Measurements from ENCODE around the gene INF2. TPM values are rescaled to one million over a fixed set of nuclear protein-coding genes. Genes with fewer than 3 reads are reported as not detected.
"Not testable (repeated sequence)": the region's sequence is repeated elsewhere in the genome, so short reads cannot be mapped to it uniquely, and the experiment has no call there.

INF2 gene
- polyA plus RNA-seq, 4 donors: 44.6 to 69.0 (median 49.9) TPM

GRCh38 chr14:104717137-104717536 lies 27.7 kb downstream of the INF2 start:
- no peak for DNase-seq (ENCODE audit: low read depth in 4 of 4, low spot score in 3 of 4)

- no peak for DNase-seq (ENCODE audit: low read depth in 4 of 4, low spot score in 3 of 4)
Observed at GRCh38 chr14:104717646-104718045, 28.2 kb downstream of the INF2 start.

- no peak for DNase-seq (ENCODE audit: low read depth in 4 of 4, low spot score in 3 of 4)
Observed at GRCh38 chr14:104718147-104718546, 28.7 kb downstream of the INF2 start.

DNA sequence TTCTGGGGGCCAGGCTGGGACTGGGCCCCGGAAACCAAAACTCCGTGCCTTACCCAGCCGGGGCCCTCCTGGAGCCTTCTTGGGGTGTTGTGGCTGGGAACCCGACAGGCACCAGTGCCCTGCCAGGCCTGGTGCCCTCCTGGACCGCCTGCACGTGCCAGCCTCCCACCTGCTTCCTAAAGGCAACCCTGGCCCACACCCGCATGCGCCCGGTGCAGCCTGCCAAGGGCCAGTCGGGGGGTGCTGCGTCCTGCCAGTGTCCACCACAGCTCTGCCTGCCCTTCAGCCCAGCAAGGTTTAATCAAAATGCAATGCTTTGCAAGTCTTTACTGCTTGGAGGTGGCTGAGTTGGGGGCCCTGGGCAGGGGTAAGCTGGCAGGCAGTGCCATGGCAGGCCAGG lies 29.5 kb downstream of the INF2 start:
- DNase-seq (ENCODE audit: low read depth in 4 of 4, low spot score in 3 of 4): no peak

DNA sequence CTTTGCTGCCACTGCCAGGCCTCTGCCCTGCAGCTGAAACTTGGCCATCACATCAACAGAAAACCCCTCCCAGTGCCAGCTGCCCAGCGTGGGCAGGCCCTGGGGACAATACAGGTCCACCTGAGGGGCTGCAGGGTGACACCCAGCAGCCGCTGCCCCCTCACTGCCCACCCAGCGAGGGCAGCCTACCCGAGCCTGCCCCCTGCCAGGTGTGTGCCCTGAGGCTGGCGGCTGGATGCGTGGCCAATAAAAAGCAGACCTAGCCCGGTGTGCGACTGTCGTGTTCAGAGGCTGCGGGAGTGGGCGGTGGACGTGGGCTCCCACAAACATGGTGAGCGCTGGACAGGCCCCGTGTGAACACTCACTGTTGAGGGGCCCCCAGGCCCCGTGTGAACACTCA lies 29.9 kb downstream of the INF2 start:
- DNase-seq (ENCODE audit: low read depth in 4 of 4, low spot score in 3 of 4): no peak

DNA sequence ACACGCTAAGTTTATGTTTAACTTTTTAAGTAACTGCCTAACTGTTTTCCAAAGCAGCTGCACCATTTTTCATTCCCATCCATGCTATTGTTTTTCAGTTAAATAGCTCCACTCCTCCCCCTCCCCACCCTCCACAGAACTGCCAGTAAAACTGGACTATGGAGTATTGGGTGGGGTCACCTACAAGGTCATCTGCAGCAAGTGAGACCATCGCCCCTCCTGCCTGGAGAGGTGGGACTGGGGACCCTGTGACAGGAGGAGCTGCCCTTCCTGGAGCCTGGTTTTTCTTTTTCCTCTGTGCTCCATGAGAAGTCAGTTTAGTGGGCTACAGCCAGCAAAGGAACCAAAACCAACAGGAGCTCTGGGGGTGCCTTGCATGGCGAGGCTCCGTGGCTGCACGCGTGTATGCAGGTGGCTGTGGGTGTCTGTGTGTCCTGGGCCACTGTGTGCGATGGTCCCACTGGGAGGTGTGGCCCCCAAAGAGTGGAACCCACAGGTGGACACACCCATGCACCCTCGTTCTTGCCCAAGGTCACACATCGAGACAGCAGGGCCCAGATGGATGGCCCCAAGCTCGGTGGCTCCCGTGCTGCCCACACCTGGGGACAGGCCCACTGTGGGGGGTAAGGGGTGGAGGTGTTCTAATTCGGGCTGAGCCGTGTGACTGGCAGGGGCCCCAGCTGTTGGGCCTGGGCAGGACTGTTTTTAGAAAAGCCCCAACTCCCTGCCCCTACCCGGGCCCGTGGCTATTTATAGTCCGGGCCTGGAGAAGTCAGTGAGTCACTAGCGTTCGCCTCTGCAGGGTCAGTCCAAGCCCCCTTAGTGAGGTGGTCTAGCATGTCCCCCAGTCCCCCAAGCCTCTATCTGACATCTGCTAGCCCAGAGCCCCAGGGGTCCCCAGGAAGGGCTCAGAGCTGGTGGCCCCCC lies 32.4 kb downstream of the INF2 start:
- DNase-seq (ENCODE audit: low read depth in 4 of 4, low spot score in 3 of 4): no peak

- DNase-seq (ENCODE audit: low read depth in 4 of 4, low spot score in 3 of 4): no peak
Observed at GRCh38 chr14:104722938-104723650, 33.7 kb downstream of the INF2 start.

GRCh38 chr14:104723651-104724406 lies 34.4 kb downstream of the INF2 start, which contains the start of gene ADSS1:
Gene ADSS1 (plus strand): TSS chr14:104724229. CDS start chr14:104724271, 42 bp downstream.
- DNase-seq (ENCODE audit: low read depth in 4 of 4, low spot score in 3 of 4): no peak

DNA sequence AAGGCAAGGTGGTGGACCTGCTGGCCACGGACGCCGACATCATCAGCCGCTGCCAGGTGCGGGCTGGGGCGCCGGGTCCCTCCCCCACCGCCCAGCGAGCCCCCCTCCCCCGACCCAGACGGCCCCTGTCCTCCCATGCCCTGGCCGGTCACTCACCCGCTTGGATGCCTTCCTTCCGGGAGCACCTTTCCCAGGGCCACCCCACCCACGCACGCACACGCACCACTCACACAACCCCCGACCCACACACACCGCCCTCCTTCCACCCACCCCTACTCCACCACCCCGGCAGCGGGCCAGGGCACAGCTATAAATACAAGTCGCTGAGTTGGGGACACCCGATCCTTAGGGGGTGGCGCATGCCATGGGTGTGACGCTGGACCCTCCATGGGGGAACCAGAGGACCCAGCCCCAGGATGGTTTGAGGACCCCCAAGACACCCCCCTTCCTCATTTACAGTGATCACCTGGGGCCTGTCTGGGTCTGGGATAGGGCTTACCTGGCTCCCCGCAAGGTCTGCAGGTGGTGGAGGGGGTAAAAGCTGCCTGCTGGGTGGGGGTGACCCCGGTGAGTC lies 35.1 kb downstream of the INF2 start:
- DNase-seq (ENCODE audit: low read depth in 4 of 4, low spot score in 3 of 4): no peak

DNA sequence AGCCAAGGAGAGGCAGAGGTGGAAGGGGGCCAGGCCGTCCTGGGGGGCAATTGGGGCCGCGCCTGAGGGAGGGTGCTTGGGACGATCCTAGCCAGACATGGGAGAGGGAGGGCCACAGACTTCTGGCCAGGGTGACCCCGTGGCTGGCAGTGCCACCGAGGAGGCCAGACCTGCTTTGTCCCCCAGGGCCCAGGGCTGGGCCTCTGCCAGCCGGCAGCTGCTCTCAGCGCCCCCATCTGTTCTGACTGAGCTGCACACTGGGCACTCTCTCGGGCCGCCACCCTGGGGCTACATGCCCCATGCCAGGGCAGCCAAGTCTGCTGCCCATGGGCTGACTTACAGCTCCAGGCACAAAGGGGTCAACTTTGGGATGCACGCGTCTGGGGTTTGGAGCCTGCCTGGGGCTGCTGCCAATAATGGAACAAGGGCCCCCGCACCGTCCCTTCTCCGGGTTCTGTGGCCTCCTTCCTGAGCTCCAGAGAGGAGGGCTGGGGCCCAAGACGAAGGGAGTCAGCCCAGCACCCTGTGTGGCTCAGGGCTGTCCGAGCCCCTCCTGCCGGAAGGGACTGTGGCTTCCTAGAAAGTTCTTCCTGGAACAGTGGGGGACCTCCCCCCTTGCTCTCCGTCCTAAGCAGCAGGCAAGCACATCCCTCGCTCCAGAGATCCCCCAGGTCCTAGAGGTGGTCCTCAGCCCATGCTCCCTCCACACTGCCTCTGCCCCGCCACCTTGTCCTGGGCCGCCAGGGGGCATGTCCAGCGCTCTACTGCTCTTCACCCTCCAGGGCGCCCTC lies 35.8 kb downstream of the INF2 start:
- no peak for DNase-seq (ENCODE audit: low read depth in 4 of 4, low spot score in 3 of 4)

GRCh38 chr14:104725772-104726548 lies 36.5 kb downstream of the INF2 start:
- no peak for DNase-seq (ENCODE audit: low read depth in 4 of 4, low spot score in 3 of 4)

DNA sequence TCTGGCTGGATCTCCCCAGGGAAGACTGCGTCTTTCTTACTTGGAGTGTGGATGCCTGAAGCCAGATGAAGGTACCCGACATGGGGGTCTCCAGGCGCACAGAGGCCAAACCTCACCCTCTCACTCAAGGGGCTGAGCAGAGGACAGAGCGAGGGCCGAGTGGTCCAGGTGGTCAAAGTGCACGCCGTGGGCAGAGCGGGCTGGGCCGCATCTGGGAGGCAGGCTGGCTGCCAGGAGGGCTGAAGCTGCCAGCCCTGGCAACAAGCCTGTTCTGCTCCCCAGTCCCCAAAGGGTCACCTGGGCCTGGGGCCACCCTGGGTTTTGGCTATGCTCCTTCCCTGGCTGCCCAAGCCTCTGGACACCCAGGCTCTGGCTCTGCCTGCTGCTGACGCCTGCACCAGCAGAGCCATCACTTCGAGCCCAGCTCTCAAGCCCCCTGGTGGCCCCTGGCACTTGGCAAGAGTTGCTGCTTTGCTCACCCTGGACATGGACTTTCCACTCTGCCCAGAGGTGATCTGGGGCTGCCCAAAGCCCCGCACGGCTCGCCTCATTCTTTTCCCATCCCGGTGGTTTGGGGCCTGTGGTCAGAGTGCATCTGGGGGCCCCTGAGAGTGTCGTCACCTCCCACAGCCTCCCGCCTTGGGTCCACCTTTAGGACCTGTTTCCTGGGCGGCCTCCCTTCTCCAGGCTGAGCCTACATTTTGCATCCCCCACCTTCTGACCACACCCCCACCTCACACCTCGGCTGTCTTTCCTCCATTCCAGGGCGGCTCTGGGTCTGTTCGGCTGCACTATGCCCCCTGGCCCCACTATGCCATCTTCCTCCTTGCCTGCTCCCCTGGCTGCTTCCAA lies 37.4 kb downstream of the INF2 start:
- DNase-seq (ENCODE audit: low read depth in 4 of 4, low spot score in 3 of 4): no peak

DNA sequence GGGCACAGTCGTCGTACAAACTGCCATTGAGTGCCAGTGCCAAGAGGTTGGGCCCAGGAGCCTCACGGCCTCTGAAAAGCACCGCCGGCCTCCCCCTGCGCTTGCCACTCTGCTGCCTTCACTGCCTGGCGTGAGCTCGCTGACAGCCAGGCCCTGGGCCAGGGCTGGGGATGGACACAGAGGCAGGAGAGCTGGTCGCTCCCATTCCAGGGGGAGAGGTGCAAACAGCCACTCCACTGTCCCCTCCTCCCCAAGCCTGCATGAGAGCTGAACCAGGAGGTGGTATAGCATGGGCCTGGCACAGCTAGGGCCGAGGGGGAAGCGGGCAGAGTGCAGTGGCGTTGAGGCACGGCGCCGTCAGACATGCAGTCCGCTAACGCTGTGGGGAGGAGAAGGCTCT lies 39.2 kb downstream of the INF2 start:
- no peak for DNase-seq (ENCODE audit: low read depth in 4 of 4, low spot score in 3 of 4)

- DNase-seq (ENCODE audit: low read depth in 4 of 4, low spot score in 3 of 4): not testable (repeated sequence)
Observed at GRCh38 chr14:104729176-104729834, 39.9 kb downstream of the INF2 start.

DNA sequence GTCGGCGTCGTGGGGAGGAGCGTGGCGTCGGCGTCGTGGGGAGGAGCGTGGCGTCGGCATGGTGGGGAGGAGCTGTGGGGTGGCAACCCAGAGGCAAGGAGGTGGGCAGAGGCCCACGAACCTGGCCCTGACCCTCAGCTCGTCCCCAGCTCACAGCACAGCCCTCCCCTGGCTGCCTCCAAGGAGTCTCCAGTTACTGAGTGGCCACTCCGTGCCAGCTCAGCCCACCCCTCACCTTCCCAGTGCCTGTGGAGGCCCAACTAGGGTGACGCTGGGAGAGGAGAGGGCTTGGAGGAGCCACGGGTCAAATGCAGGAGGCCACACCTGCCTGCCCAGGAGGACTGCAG lies 40.4 kb downstream of the INF2 start:
- DNase-seq (ENCODE audit: low read depth in 4 of 4, low spot score in 3 of 4): no peak

- no peak for DNase-seq (ENCODE audit: low read depth in 4 of 4, low spot score in 3 of 4)
Observed at GRCh38 chr14:104730487-104730886, 41.1 kb downstream of the INF2 start.
